Cardiac fibroblast (primary cell): ENCODE measurements around the gene HSFX2.
"Not testable (repeated sequence)": the region's sequence is repeated elsewhere in the genome, so short reads cannot be mapped to it uniquely, and the experiment has no call there.

Experiments
- DNase-seq, 2 donors: peaks; one replicate each; pipeline versions ENCODE4 v3.0.0 to v3.0.0-alpha.2; 2010; ENCODE audit warnings: low read depth in 2 of 2
- H3K4me3 ChIP-seq, 2 donors: replicated peaks in 1 of 2; 1 replicate in 1 of 2; 2 replicates in 1 of 2; pipeline ENCODE4 v1.5.1; 2011; ENCODE audit warnings: low read depth in 2 of 2, low read length in 2 of 2, mild to moderate bottlenecking in 2 of 2, moderate library complexity in 1 of 2
- TF ChIP-seq, protein P1 (sequence below): IDR thresholded peaks from one replicate; pipeline ENCODE4 v1.5.1; 2011; ENCODE audit warnings: low read depth, mild to moderate bottlenecking, low read length, inconsistent platforms

Gene HSFX2

DNA sequence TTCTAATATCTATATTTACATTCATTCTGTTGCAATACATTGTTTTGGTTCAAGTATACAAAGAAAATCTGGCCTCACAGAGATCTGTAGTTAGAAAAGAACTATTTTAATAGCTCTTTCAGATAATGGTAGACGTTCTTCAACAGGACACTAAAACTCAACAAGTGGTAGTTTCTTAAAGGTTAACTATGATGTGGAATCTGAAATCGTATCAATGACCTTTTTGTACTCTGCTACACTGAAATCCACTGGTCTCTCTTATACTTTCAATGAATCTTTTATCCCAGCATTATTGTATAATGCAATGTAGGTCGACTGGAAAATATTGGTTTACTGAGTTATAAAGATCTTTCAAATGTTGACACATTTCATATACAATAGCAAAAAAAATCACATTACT lies 23.8 kb upstream of the HSFX2 start:
- H3K4me3 ChIP-seq, result no peak overlapping the region
- TF ChIP-seq, protein P1, sequence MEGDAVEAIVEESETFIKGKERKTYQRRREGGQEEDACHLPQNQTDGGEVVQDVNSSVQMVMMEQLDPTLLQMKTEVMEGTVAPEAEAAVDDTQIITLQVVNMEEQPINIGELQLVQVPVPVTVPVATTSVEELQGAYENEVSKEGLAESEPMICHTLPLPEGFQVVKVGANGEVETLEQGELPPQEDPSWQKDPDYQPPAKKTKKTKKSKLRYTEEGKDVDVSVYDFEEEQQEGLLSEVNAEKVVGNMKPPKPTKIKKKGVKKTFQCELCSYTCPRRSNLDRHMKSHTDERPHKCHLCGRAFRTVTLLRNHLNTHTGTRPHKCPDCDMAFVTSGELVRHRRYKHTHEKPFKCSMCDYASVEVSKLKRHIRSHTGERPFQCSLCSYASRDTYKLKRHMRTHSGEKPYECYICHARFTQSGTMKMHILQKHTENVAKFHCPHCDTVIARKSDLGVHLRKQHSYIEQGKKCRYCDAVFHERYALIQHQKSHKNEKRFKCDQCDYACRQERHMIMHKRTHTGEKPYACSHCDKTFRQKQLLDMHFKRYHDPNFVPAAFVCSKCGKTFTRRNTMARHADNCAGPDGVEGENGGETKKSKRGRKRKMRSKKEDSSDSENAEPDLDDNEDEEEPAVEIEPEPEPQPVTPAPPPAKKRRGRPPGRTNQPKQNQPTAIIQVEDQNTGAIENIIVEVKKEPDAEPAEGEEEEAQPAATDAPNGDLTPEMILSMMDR, result no peak
- no peak for DNase-seq

DNA sequence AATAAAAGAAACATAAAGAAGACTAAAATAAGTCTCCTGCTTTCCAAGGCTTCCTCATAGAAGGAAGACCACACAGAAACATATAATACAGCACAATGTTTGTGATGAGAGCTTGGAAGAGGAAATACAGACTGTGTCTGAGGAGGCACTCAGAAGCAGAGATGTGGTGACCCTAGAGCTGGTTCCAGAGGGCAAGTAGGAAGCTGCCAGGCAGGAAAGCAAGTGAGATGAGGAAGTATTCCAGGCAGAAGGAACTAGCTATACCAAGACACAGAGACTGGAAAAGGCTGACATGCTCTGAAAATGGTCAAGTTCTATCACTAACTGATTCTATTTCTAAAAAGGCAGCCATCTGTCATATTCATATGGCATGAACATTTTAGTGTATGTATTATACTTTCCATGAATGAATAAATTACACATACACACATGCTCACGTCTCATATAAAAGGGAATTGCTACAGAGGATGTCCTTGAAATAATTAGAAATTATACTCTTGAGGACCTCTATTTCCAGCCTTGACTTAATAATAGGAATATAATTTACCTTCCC lies 16.6 kb upstream of the HSFX2 start:
- TF ChIP-seq, protein P1, result no peak
- no peak overlapping the region for H3K4me3 ChIP-seq
- no peak for DNase-seq

DNA sequence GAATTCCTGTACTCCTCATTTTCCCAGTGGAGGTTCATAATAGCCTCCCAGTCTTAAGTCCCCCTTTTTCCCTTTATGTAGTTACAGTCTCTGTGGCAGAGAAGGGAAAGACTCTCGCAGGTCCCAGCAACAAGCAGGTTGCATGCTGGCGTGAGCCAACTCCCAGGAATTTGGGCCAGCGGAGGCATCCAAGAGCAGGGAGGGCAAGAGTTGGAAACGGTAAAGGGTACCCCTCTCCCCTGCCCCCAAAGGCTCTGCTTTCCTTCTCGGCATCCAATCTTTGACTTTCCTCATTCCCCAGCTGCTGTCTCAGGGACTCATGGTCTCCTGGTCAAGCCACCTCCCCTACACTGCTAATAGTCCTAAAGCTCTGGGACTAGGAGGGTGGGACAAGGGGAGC lies 15.4 kb upstream of the HSFX2 start:
- TF ChIP-seq, protein P1, result no peak
- no peak overlapping the region for H3K4me3 ChIP-seq
- DNase-seq, result no peak

DNA sequence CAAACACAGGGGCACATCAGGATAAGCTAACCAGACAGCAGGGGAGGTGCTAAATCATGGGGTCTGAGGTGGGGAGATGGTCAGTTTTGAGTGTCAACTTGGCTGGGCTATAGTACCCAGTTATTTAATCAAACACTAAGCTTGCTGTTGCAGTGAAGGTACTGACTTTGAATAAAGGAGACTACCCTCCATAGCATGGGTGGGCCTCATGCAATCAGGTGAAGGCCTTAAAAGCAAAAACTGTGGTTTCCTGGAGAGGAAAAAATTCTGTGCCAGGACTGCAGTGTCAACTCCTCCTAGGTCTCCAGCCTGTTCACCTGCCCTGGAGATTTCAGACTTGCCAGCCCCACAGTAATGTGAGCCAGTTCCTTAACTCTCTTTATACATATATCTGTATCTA lies 12.6 kb upstream of the HSFX2 start:
- no peak overlapping the region for H3K4me3 ChIP-seq
- no peak for DNase-seq
- TF ChIP-seq, protein P1, result no peak

DNA sequence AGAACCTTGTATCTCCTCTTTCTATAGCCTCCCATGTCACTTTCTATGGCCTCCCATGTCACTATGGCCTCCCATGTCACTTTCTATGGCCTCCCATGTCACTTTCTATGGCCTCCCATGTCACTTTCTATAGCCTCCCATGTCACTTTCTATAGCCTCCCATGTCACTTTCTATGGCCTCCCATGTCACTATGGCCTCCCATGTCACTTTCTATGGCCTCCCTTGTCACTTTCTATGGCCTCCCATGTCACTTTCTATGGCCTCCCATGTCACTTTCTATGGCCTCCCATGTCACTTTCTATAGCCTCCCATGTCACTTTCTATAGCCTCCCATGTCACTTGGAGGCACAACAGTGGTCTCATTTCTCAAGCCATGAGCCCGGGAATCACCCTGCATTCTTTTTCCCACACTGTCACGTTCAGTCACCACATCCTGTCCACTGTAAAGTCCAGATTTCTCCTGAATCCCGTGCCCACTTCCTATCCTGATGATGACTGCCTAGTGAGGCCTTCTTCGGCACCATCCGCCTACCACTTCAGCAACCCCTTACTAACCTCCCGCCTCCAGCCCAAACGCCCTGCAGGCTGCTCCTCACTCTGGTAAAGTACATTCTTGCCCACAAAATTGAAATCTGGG lies 10.3 kb upstream of the HSFX2 start:
- H3K4me3 ChIP-seq, DNase-seq: not testable (repeated sequence)

DNA sequence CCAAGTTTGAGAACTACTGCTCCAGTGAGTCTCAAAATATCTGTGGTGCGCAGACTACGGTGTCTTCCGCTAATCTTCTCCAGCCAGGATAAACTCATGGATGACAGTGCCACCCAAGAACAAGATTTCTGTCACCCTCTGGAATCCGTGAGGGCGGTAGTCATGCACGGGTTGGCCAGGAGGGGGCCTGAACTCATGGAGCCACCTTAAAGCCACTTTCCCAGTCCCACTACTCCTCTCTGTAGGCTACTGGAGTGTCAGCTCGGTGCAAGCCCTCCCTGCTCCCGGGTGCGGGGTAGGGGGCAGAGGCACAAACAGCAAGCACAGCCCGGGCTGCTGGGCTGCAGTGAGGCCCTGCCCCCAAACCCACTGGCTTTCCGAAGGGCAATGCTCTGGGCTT lies 3.5 kb upstream of the HSFX2 start:
- DNase-seq, H3K4me3 ChIP-seq: not testable (repeated sequence)

DNA sequence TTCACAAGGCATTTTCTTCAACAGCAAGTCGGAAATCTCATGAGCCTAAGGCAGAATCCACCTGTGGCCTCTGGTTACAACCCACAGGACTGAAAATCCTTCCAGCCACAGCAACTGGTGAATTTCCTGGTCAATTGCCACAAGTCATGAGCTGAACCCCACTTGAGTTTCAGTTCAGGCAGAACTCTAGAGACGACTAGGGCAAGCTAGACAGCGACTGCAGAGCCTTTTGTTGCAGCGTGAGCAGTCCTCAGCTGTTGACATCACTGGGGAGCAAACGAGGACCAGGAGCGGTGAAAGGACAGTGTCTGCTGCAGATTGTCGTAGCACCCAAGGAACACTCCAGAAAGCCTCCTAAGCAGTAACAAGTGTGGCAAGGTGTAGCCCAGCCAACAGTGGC lies 829 bp upstream of the HSFX2 start:
- not testable (repeated sequence) for DNase-seq, H3K4me3 ChIP-seq

DNA sequence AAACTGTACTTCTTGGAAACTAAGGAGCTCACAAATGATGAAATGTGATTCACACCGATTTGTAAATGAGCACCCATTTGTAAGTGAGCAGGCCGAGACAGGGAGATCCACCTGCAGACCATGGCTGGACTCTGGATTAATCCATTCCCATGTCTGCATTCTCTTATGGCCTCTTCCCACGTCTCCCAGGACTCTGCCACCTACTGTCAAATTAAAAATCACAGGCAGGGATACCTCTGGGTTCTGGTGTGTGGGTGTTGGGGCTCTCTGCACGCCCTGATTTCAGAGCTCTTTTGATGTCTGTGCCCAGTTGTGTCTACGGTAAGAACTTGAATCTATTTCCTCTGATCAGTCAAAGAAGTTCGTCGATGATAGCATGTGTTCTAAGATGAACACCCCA lies 4.1 kb downstream of the HSFX2 start:
- H3K4me3 ChIP-seq, DNase-seq: not testable (repeated sequence)

DNA sequence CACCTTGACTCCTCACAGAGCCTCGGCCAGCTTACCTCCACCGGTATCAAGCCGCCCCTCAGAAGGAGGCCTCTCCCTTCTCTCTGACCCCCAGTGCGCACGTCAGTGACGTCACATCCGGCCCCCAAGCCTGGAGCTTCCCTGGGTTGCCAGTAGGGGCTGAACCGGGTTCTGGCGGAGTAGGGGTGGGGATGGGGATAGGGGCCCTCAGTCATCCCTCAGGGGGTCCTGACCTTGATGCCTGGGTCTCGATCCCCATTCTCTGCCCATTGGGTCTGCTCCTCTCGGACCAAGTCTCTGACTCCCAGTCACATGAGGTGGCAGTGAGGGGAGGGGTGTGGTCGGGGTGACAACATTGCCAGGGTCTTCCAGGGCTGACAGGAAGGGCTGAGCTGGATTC lies 7.8 kb downstream of the HSFX2 start, which contains the start of gene MAGEA9B:
Gene MAGEA9B, minus strand, starts transcription at position 101 of the 400 bp plus-strand sequence. CDS start 4,280 bp downstream, outside the sequence.
- not testable (repeated sequence) for H3K4me3 ChIP-seq, DNase-seq

DNA sequence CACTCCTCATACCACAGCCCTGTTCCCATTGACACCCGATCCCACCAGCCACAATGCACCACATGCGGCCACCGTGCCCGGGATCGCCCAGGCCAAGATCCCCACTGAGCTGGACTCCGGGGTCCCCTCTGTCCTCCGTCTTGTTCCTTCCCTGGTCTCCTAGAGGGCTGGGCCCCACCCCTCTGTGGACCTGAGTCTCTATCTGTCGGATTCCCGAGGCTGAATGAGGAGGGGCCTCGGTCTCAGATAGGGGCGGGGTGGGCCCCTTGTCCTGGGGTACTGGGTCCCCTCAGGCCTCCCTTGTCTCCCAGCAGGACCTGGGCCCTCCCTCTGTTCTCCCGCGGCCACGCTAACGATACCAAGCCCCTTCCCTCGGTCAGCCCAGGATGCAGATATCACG lies 9.5 kb downstream of the HSFX2 start:
- H3K4me3 ChIP-seq, DNase-seq: not testable (repeated sequence)

DNA sequence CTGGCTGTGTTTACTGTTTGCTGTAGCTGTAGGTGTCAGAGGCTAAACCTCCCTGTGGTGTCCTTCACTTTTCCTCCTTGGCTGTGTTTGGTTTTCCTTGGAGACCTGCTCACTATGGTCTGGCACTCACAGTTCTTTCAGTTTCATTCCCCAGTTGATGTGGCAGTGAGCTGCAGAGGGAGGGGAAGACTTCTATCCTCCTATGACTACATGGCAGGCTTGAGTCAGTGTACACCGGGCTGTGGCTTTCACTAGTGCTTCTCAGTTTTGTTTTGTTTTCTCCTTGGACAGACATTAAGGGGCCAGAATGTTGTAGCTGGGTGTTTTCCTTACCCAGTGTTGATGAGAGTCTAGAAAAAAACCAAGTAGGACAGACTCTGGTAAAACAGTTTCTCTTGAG lies 21.7 kb downstream of the HSFX2 start:
- H3K4me3 ChIP-seq, DNase-seq: not testable (repeated sequence)
